SK-N-DZ (cell line): ENCODE data around the gene SZRD1.
A peak's percentile ranks its signal among the peaks of the same experiment; 100 is the strongest.

Experiments used
- DNase-seq: peaks from one replicate; pipeline ENCODE4 v3.0.0-alpha.2; 2015; ENCODE audit warnings: low spot score

The SZRD1 gene

GRCh38 chr1:16367258-16367967, 371 bp downstream of the SZRD1 start:
- peak; percentile 79 for DNase-seq

- no peak for DNase-seq
Measured at GRCh38 chr1:16367968-16368890, 1.2 kb downstream of the SZRD1 start.

GRCh38 chr1:16369821-16370220, 2.8 kb downstream of the SZRD1 start:
- no peak for DNase-seq

- DNase-seq, result no peak
Measured at GRCh38 chr1:16371725-16372124, 4.7 kb downstream of the SZRD1 start.

- DNase-seq, result no peak
Measured at GRCh38 chr1:16372535-16373285, 5.7 kb downstream of the SZRD1 start.

GRCh38 chr1:16374266-16374665, 7.2 kb downstream of the SZRD1 start:
- no peak for DNase-seq

- DNase-seq, result no peak
Measured at GRCh38 chr1:16375521-16376340, 8.7 kb downstream of the SZRD1 start.

GRCh38 chr1:16376971-16377370, 9.9 kb downstream of the SZRD1 start:
- DNase-seq, result no peak

- DNase-seq, result no peak
Measured at GRCh38 chr1:16378443-16378842, 11.4 kb downstream of the SZRD1 start.

GRCh38 chr1:16380868-16381267, 13.8 kb downstream of the SZRD1 start:
- DNase-seq, result no peak

- no peak for DNase-seq
Measured at GRCh38 chr1:16383888-16384287, 16.8 kb downstream of the SZRD1 start.

GRCh38 chr1:16385659-16386453, 18.8 kb downstream of the SZRD1 start:
- DNase-seq, result no peak

GRCh38 chr1:16386454-16387113, 19.5 kb downstream of the SZRD1 start:
- DNase-seq, result no peak

GRCh38 chr1:16387201-16388188, 20.5 kb downstream of the SZRD1 start:
- DNase-seq, result no peak

- no peak for DNase-seq
Measured at GRCh38 chr1:16391411-16391810, 24.4 kb downstream of the SZRD1 start.

- no peak for DNase-seq
Measured at GRCh38 chr1:16392740-16393569, 25.9 kb downstream of the SZRD1 start.
